A549 treated with AZD9567 at 1 μM for 4 hours (cell line): Measurements from ENCODE around the gene WWP2. TPM values are rescaled to one million over a fixed set of nuclear protein-coding genes. Genes with fewer than 3 reads are reported as not detected.

Experiments
- total RNA-seq: library from RNA; stranded (reverse); fragments of 200-300 nt; extraction: Qiagen RNA extraction; gene quantifications from 5 replicates; pipeline ENCODE4 v1.2.3, GENCODE V29; 2022; ENCODE audit not compliant: insufficient read depth

Gene WWP2
- 19.5 to 26.1 TPM (median 21.5 TPM) in 5 replicates for total RNA-seq

GRCh38 chr16:69761983-69762813 lies at the start of gene WWP2:
Gene WWP2 (plus strand): TSS chr16:69762332. CDS start chr16:69787011, 24,679 bp downstream.

GRCh38 chr16:69726313-69727060 lies 35.6 kb upstream of the WWP2 start, which contains the start of gene NQO1:
Gene NQO1 (minus strand): TSS chr16:69726560. CDS start chr16:69726439, 121 bp downstream.

GRCh38 chr16:69754469-69755310 lies 7.4 kb upstream of the WWP2 start, which contains the start of gene NOB1:
Gene NOB1 (minus strand): TSS chr16:69754926. CDS start chr16:69754910, 16 bp downstream.

GRCh38 chr16:69951017-69951671 lies 189.0 kb downstream of the WWP2 start, which contains the start of gene CLEC18A:
Gene CLEC18A (plus strand): TSS chr16:69951334. CDS start chr16:69951367, 33 bp downstream.

Other genes with a start within 250 kb of the WWP2 start
- 4.3 to 7.8 TPM (median 6.1 TPM) in 5 replicates for gene NFAT5, start 196.4 kb upstream of the WWP2 start, total RNA-seq
- gene NQO1, start 35.8 kb upstream of the WWP2 start, total RNA-seq: 2,343 to 2,555 TPM (median 2,462 TPM) in 5 replicates
- gene NOB1, start 7.4 kb upstream of the WWP2 start, total RNA-seq: 109 to 122 TPM (median 112 TPM) in 5 replicates
- gene CLEC18A, start 189.0 kb downstream of the WWP2 start, total RNA-seq: 0.10 to 0.19 TPM (median 0.17 TPM) in 3 of 5 replicates, not detected in the others